ENCODE measurements around the gene PGBD4.

GRCh38 chr15:34128898-34129297 is 27.0 kb downstream of the PGBD4 start:
- TF ChIP-seq CTCF (IDR thresholded peaks at IDR 0.05) (no peak), SIN3A (IDR thresholded peaks at IDR 0.05; ENCODE audit: borderline replicate concordance, insufficient read depth, low read depth, low read length) (no peak), POLR2AphosphoS5 (IDR thresholded peaks at IDR 0.05; ENCODE audit: low read depth, low read length) (no peak), TCF7L2 (IDR thresholded peaks at IDR 0.05; ENCODE audit: low read depth, low read length) (no peak), REST (IDR thresholded peaks at IDR 0.05; ENCODE audit: insufficient read depth in 1 of 2, low read depth in 2 of 2, low read length in 1 of 2) (no peak)

Measured in Panc1 (cell line).